OCI-LY7 (cell line): ENCODE data around the gene SASH1.

Experiments
- CTCF ChIP-seq: fragments of 200-600 bp; sonication (generic); conservative IDR thresholded peaks from 2 replicates; pipeline ENCODE4 v1.5.1; 2014; ENCODE audit warnings: mild to moderate bottlenecking, antibody characterized with exemption, low read length, moderate library complexity, mixed read lengths
- EZH2phosphoT487 ChIP-seq: fragments of 200-600 bp; sonication (generic); IDR thresholded peaks from 2 replicates; pipeline ENCODE4 v1.6.1; 2018; ENCODE audit warnings: low read depth, borderline replicate concordance, mild to moderate bottlenecking, mixed run types, antibody characterized with exemption, low read length, moderate library complexity, mixed read lengths

- TF ChIP-seq CTCF (no peak), EZH2phosphoT487 (no peak)
These were observed 123.0 kb downstream of the SASH1 start for GRCh38 chr6:148465670-148466069.
